Tongue (tissue), 3 donors: ENCODE data around the gene QRFPR. TPM values are rescaled to one million over a fixed set of nuclear protein-coding genes. Genes with fewer than 3 reads are reported as not detected.
A peak's percentile ranks its signal among the peaks of the same experiment; 100 is the strongest.
"Not testable (repeated sequence)": the region's sequence is repeated elsewhere in the genome, so short reads cannot be mapped to it uniquely, and the experiment has no call there.

Experiments
- DNase-seq: peaks from one replicate; pipeline ENCODE4 v3.0.0-alpha.2; 2015
- small RNA-seq: library from RNA; depleted of rRNA; stranded (forward); fragments of <200 nt; gene quantifications from one replicate; pipeline ENCODE3, GENCODE V24; 2014; ENCODE audit warnings: low replicate concordance
- total RNA-seq: library from RNA; depleted of rRNA; stranded (reverse); fragments of >200 nt; gene quantifications from one replicate; pipeline ENCODE4 v1.2.3, GENCODE V29; 2014

Gene QRFPR
- total RNA-seq, 1 donor from 2014 or later = 0.62 TPM

DNA sequence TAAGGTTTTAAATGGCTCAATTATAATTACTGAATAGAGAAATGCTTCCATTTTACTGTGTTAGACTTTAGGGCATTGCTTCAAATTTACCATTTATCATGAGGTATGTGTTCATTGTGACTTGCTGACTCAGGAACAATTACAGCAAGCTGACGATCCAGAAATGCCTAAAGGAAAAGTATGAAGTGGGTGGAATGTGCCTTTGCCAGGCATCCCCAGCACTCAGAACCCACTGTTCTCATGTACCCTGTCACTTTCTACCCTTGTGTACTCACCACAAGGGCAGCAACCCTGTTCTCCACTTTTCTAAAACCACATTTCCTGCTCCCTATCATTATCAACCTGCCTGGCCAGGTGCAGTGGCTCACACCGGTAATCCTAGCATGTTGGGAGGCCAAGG is 41.5 kb downstream of the QRFPR start:
- no peak for DNase-seq

GRCh38 chr4:121338518-121338917 is 42.3 kb downstream of the QRFPR start:
- no peak for DNase-seq

- DNase-seq = no peak
Observed at GRCh38 chr4:121336706-121337105, 44.1 kb downstream of the QRFPR start.

DNA sequence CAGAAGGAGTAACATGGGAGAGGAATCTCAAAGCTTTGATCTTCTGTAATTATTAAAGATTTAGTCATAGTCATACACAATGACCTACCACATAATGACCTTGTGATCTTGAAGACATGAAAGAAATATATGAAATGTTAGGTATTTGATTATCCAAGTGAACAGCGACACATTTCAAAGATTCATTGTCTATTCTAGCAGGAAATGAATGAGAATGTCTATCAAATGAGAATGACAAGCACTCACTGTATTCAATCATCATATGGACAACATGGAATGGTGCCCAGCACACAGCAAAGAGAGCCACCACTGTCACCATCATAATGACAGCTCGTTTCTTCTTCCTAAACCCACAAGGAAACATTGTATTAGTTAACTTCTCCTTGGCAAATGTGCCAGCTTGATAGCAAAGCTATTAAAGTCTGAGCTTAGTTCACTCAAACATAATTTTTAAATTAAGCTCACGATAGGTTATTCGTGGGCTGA is 50.6 kb downstream of the QRFPR start:
- DNase-seq = no peak

GRCh38 chr4:121326597-121326996 is 54.2 kb downstream of the QRFPR start:
- DNase-seq = peak; percentile 1

DNA sequence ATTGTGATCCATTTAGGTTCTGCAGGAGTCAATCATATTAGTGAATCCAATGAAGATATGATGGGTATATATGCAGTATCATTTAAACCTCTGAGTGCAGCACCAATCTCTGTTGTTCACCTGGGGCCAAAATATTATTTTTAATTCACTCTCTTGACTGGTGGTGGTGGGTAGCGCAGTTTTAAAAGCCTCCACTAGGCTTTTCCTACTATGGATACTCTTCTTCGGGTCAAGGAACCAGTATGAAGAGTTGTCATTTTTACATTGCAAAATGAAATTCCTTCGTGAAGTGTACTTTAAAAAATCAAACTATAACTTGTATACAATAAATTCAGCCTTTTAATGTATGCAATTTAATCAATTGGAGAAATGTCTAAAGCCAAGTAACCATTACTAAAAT is 56.5 kb downstream of the QRFPR start:
- DNase-seq = no peak

- DNase-seq = no peak
Observed at GRCh38 chr4:121321466-121321865, 59.4 kb downstream of the QRFPR start.

DNA sequence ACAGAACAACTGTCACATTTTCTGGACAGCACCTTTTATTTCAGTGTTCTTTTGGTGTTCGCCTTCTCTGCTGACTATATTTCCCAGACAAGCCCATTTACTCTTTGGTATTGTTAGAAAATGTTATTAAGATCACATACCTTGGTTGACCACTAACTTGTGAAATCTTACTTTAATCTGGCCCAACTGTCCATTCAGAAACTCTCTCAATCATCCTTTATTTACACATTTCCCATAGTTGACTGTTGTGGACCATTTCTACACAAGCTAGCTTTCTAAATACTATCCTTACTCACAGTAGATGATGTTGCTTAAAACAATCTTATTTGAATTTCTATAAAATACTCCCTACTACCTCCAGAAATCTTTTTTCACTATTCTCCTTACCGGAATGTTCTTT is 64.7 kb downstream of the QRFPR start:
- DNase-seq = no peak

GRCh38 chr4:121313430-121313829 is 67.4 kb downstream of the QRFPR start:
- DNase-seq = not testable (repeated sequence)

DNA sequence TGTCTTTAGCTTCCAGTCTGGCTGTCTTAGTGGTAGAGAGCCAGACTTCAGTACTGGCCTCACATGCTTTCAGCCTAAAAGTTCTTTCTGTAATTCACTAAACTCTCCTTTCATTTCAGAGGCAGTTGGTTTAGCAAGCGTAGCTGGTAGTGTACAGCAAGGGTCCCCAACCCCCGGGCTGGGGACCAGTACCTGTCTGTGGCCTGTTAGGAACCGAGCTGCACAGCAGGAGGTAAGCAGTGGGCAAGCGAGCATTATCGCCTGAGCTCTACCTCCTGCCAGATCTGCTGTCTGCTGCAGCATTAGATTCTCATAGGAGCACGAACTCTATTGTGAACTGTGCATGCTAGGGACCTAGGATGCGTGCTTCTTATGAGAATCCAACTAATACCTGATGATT is 72.0 kb downstream of the QRFPR start:
- DNase-seq = no peak

GRCh38 chr4:121308328-121308663 is 72.5 kb downstream of the QRFPR start:
- DNase-seq = no peak

GRCh38 chr4:121307445-121308327 is 73.1 kb downstream of the QRFPR start:
- DNase-seq = peak; percentile 10

GRCh38 chr4:121306931-121307330 is 73.9 kb downstream of the QRFPR start:
- DNase-seq = no peak

GRCh38 chr4:121304893-121305292 is 75.9 kb downstream of the QRFPR start:
- no peak for DNase-seq

- DNase-seq = no peak
Observed at GRCh38 chr4:121299367-121299766, 81.5 kb downstream of the QRFPR start.

- no peak for DNase-seq
Observed at GRCh38 chr4:121283319-121283718, 97.5 kb downstream of the QRFPR start.

DNA sequence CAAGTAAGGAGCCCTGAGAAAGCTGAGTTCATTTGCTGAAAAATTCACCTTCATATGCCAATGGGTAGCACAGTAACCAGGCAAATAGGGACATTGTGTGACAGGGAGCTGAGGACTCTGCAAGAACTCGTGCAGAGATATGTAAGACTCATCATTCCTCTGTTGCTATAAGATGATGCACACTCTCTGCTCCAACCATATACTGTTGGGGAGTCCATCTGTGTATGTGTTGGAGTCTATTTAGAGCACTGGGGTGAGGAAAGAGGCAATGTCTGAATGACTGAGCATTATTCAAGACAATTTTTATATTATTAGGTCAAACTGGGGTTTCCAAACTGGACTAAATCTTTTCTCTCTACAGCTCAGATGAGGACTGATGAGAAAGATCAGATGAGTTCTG is 100.4 kb downstream of the QRFPR start:
- DNase-seq = no peak

GRCh38 chr4:121278811-121279368 is 101.9 kb downstream of the QRFPR start:
- no peak for DNase-seq

Small RNA genes lying within 50 kb of the gene (small RNA-seq; reads per million reads assigned to genes)
- gene RF00019 = not detected

Other genes with a start within 250 kb of the QRFPR start
- not detected for gene TNIP3, start 216.7 kb downstream of the QRFPR start, total RNA-seq